HCT116 (cell line): ENCODE results near the gene VAV2. TPM values are rescaled to one million over a fixed set of nuclear protein-coding genes. Genes with fewer than 3 reads are reported as not detected.

Experiments used
- ATAC-seq: fragments of 200-7000 bp; cut with Tn5 transposase; 2 replicates; pipeline ENCODE4 v1.9.1; 2020; ENCODE audit warnings: mild to moderate bottlenecking, moderate library complexity
- BruUV-seq: library from RNA; stranded (reverse); fragments of 400-500 nt; replicated peaks from 2 replicates; lab custom pipeline; 2021; lab: Mats Ljungman, UMichigan
- CTCF ChIA-PET: fragments of 300-600 bp; sonication (Branson Sonifier 250); formaldehyde crosslinking; loops from one replicate; lab custom pipeline; 2021; ENCODE audit warnings: antibody characterized with exemption; lab: Charles Lee
- POLR2A ChIA-PET: fragments of 300-600, 350-600 bp; sonication (Branson Sonifier 250); formaldehyde crosslinking; loops from one replicate; lab custom pipeline; 2021; ENCODE audit warnings: antibody characterized with exemption; lab: Charles Lee
- RAD21 ChIA-PET, 2 experiments: fragments of 300-600 bp; sonication (Branson Sonifier 250); formaldehyde crosslinking; loops; one replicate each; lab custom pipeline; 2023; ENCODE audit warnings: low total read pairs in 2 of 2; ENCODE audit not compliant: uncharacterized antibody in 2 of 2, unreplicated experiment in 2 of 2, low non-redundant PET in 1 of 2; lab: Charles Lee
- DNase-seq: peaks from one replicate; pipeline ENCODE4 v3.0.0-alpha.2; 2010; ENCODE audit warnings: low read depth, low spot score
- H2AFZ ChIP-seq: fragments of 200-600 bp; shearing (Covaris generic), sonication (generic); 2 replicates; pipeline ENCODE4 v1.6.1; 2017; ENCODE audit warnings: low read depth, mixed run types, mixed read lengths, antibody characterized with exemption, low read length; ENCODE audit not compliant: poor library complexity, severe bottlenecking
- H3K27ac ChIP-seq: 2 replicates; pipeline ENCODE4 v1.5.1; 2012; ENCODE audit warnings: low read depth, low read length
- H3K27me3 ChIP-seq: fragments of 200-600 bp; sonication (generic); 2 replicates; pipeline ENCODE4 v1.6.1; 2016; ENCODE audit warnings: mixed run types, low read length, mixed read lengths; ENCODE audit not compliant: insufficient read depth
- H3K36me3 ChIP-seq, 2 experiments: fragments of 200-500 bp in 1 of 2; fragments of 200-600 bp in 1 of 2; sonication (Bioruptor generic) in 1 of 2; sonication (generic) in 1 of 2; 2 replicates each; pipeline versions ENCODE4 v1.5.1 to v1.6.1; 2014 to 2016; ENCODE audit warnings: low read length in 2 of 2, inconsistent platforms in 1 of 2, mixed read lengths in 1 of 2, mixed run types in 1 of 2; ENCODE audit not compliant: insufficient read depth in 2 of 2, control insufficient read depth in 1 of 2
- H3K4me1 ChIP-seq, 2 experiments: fragments of 200-600 bp in 1 of 2; sonication (generic) in 1 of 2; 2 replicates each; pipeline versions ENCODE4 v1.5.1 to v1.6.1; 2012 to 2017; ENCODE audit warnings: low read length in 2 of 2, inconsistent platforms in 1 of 2, mild to moderate bottlenecking in 1 of 2, mixed read lengths in 1 of 2, mixed run types in 1 of 2, moderate library complexity in 1 of 2; ENCODE audit not compliant: insufficient read depth in 2 of 2, control insufficient read depth in 1 of 2
- H3K4me2 ChIP-seq: fragments of 200-600 bp; sonication (generic); 2 replicates; pipeline ENCODE4 v1.6.1; 2017; ENCODE audit warnings: mixed run types, low read length, mixed read lengths
- H3K4me3 ChIP-seq, 2 experiments: fragments of 200-600 bp in 1 of 2; sonication (generic) in 1 of 2; replicated peaks in 1 of 2; 2 replicates each; pipeline ENCODE4 v1.5.1; 2011 to 2016; ENCODE audit warnings: low read length in 2 of 2, control low read depth in 1 of 2, low read depth in 1 of 2, mild to moderate bottlenecking in 1 of 2, mixed read lengths in 1 of 2, mixed run types in 1 of 2
- H3K79me2 ChIP-seq: fragments of 200-600 bp; sonication (generic); 2 replicates; pipeline ENCODE4 v1.6.1; 2017; ENCODE audit warnings: mild to moderate bottlenecking, mixed run types, low read length, moderate library complexity, mixed read lengths; ENCODE audit not compliant: insufficient read depth
- H3K9ac ChIP-seq: fragments of 200-600 bp; sonication (generic); 2 replicates; pipeline ENCODE4 v1.6.1; 2016; ENCODE audit warnings: low read length, mixed read lengths
- H3K9me2 ChIP-seq: fragments of 200-600 bp; sonication (generic), shearing (Covaris generic); 2 replicates; pipeline ENCODE4 v1.6.1; 2017; ENCODE audit warnings: mixed run types, mild to moderate bottlenecking, moderate library complexity; ENCODE audit not compliant: insufficient read depth
- H3K9me3 ChIP-seq, 2 experiments: fragments of 200-500 bp in 1 of 2; fragments of 200-600 bp in 1 of 2; sonication (Bioruptor generic) in 1 of 2; sonication (generic) in 1 of 2; 2 replicates each; pipeline ENCODE4 v1.6.1; 2014 to 2017; ENCODE audit warnings: low read length in 2 of 2, mixed read lengths in 2 of 2, inconsistent platforms in 1 of 2, low read depth in 1 of 2, mild to moderate bottlenecking in 1 of 2, mixed run types in 1 of 2, moderate library complexity in 1 of 2; ENCODE audit not compliant: control insufficient read depth in 1 of 2, insufficient read depth in 1 of 2
- H4K20me1 ChIP-seq: fragments of 200-600 bp; sonication (generic), shearing (Covaris generic); 2 replicates; pipeline ENCODE4 v1.6.1; 2017; ENCODE audit warnings: mixed run types, mild to moderate bottlenecking, moderate library complexity; ENCODE audit not compliant: insufficient read depth
- CBX3 ChIP-seq: IDR thresholded peaks from 2 replicates; pipeline ENCODE4 v1.6.1; 2012; ENCODE audit warnings: low read depth
- CEBPB ChIP-seq: IDR thresholded peaks from 2 replicates; pipeline ENCODE4 v1.6.1; 2012; ENCODE audit warnings: low read depth
- ELF1 ChIP-seq: IDR thresholded peaks from 2 replicates; pipeline ENCODE4 v1.6.1; 2012; ENCODE audit warnings: low read depth, borderline replicate concordance
- EZH2phosphoT487 ChIP-seq: fragments of 200-600 bp; IDR thresholded peaks from 2 replicates; pipeline ENCODE4 v1.6.1; 2018; ENCODE audit warnings: antibody characterized with exemption, borderline replicate concordance
- JUND ChIP-seq: IDR thresholded peaks from 2 replicates; pipeline ENCODE4 v1.6.1; 2012
- POLR2AphosphoS5 ChIP-seq: IDR thresholded peaks from 2 replicates; pipeline ENCODE4 v1.6.1; 2011; ENCODE audit warnings: mild to moderate bottlenecking, low read depth, low read length, moderate library complexity
- RAD21 ChIP-seq: IDR thresholded peaks from 2 replicates; pipeline ENCODE4 v1.6.1; 2012; ENCODE audit warnings: low read depth, mild to moderate bottlenecking
- SIN3A ChIP-seq: IDR thresholded peaks from 2 replicates; pipeline ENCODE4 v1.6.1; 2012; ENCODE audit warnings: low read depth
- SP1 ChIP-seq: IDR thresholded peaks from 2 replicates; pipeline ENCODE4 v1.6.1; 2012; ENCODE audit warnings: low read depth
- SRF ChIP-seq: IDR thresholded peaks from 2 replicates; pipeline ENCODE4 v1.6.1; 2012; ENCODE audit warnings: low read depth
- TCF7L2 ChIP-seq: IDR thresholded peaks from 2 replicates; pipeline ENCODE4 v1.7.0; 2011; ENCODE audit warnings: borderline replicate concordance, inconsistent platforms; ENCODE audit not compliant: insufficient read depth, insufficient read length; ENCODE audit errors: extremely low read depth
- ZFX ChIP-seq: fragments of 450-650 bp; IDR thresholded peaks from 2 replicates; pipeline ENCODE4 v1.6.1; 2017
- intact Hi-C: fragments of 100-400 bp; cut with micrococcal nuclease; formaldehyde crosslinking; loops from 2 replicates; pipeline ENCODE4 v1.10.0; 2022
- total RNA-seq: library from RNA; stranded (reverse); gene quantifications from one replicate; pipeline ENCODE4 v1.2.1, GENCODE V29; 2021; ENCODE audit not compliant: unreplicated experiment
- TF ChIP-seq, protein P1 (sequence below), 3 experiments: fragments of 200-600 bp in 1 of 3; sonication (generic) in 1 of 3; IDR thresholded peaks in 2 of 3; conservative IDR thresholded peaks in 1 of 3; 2 replicates each; pipeline ENCODE4 v1.5.1; 2012 to 2017; ENCODE audit warnings: low read depth in 2 of 3, low read length in 2 of 3, antibody characterized with exemption in 1 of 3, borderline replicate concordance in 1 of 3, control low read depth in 1 of 3, mild to moderate bottlenecking in 1 of 3, mixed read lengths in 1 of 3, mixed run types in 1 of 3, moderate library complexity in 1 of 3; ENCODE audit not compliant: insufficient read depth in 1 of 3
- TF ChIP-seq, protein P2 (sequence below): IDR thresholded peaks from 2 replicates; pipeline ENCODE4 v1.6.1; 2012

Gene VAV2
- total RNA-seq, 1 experiment from 2014 or later: 33.2 TPM

GRCh38 chr9:133980864-133981588 is 11.1 kb downstream of the VAV2 start:
- Histone ChIP-seq H3K4me1 (no peaks in the 10 kb centered on the region), H3K9me3 (no peaks in the 10 kb centered on the region), H3K27ac (no peak overlapping the region), H3K27me3 (no peaks in the 10 kb centered on the region), H2AFZ (no peak overlapping the region), H3K79me2 (peaks cover 92% of the 10 kb centered on the region), H4K20me1 (no peaks in the 10 kb centered on the region), H3K9ac (no peak overlapping the region), H3K9me2 (no peaks in the 10 kb centered on the region), H3K4me2 (no peak overlapping the region), H3K4me3 (no peak overlapping the region), H3K36me3 (no peaks in the 10 kb centered on the region)
- POLR2A ChIA-PET: no interaction called here
- no TSS peak for BruUV-seq
- no peak for TF ChIP-seq CEBPB
- ATAC-seq (no peak), DNase-seq (no peak)
- RAD21 ChIA-PET: no interaction called here
- CTCF ChIA-PET: no interaction called here
- intact Hi-C loops: no loop called here

DNA sequence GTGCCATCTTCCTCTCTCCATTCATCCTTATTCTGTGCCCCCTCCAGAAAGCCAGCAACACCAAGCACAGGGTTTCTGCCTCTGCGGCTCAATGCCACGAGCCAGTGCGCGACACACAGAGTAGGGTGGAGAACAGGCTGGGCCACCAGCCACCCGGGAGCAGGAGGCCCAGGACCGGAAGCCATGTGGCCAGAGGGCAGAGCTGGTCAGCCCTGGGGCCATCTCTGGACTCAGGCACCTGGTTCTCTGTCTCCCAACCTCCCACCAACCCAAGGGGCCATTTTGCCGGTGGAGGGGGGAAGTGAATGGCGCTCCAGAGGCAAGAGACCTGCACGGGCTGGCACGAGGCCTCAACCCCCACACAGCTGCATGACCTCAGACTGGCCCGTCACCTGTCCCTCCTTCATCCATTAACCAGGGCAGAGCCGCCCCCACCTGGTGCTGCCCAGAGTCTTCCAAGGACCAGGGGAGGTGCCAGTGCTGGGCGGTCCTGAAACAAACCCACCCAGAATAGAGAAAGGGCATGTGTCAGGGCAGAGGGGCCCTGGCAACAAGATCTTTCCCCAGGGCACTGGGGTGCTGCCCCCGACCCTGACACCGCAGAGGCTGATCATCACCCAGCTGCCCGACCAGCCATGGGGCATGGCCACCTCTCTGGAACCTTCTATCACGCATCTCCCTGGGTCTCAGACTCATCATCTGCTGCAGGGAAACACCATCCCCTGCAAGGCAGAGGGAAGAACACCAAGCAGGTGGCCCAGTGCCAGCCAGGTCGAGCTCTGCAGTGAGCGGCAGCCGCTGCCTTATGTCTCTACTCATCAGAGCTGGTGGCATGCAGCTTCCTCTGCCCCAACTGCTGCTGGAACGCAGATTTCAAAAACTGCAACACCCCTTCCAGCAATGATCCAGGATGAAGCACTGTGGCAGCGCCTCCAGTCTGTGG is 11.9 kb downstream of the VAV2 start:
- BruUV-seq: no TSS peak
- CTCF ChIA-PET: no interaction called here
- Histone ChIP-seq H3K27ac (no peak overlapping the region), H3K9me3 (no peaks in the 10 kb centered on the region), H3K27me3 (no peaks in the 10 kb centered on the region), H2AFZ (no peak overlapping the region), H3K9me2 (no peaks in the 10 kb centered on the region), H3K36me3 (no peaks in the 10 kb centered on the region)
- ATAC-seq: no peak
- DNase-seq: no peak
- TF ChIP-seq ELF1: no peak
- TF ChIP-seq SRF: no peak
- no peak for TF ChIP-seq JUND
- no peak for TF ChIP-seq ZFX
- TF ChIP-seq, protein P1, sequence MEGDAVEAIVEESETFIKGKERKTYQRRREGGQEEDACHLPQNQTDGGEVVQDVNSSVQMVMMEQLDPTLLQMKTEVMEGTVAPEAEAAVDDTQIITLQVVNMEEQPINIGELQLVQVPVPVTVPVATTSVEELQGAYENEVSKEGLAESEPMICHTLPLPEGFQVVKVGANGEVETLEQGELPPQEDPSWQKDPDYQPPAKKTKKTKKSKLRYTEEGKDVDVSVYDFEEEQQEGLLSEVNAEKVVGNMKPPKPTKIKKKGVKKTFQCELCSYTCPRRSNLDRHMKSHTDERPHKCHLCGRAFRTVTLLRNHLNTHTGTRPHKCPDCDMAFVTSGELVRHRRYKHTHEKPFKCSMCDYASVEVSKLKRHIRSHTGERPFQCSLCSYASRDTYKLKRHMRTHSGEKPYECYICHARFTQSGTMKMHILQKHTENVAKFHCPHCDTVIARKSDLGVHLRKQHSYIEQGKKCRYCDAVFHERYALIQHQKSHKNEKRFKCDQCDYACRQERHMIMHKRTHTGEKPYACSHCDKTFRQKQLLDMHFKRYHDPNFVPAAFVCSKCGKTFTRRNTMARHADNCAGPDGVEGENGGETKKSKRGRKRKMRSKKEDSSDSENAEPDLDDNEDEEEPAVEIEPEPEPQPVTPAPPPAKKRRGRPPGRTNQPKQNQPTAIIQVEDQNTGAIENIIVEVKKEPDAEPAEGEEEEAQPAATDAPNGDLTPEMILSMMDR (IDR thresholded peaks at IDR 0.05 in 2 of 3, conservative IDR thresholded peaks at IDR 0.05 in 1 of 3; ENCODE audit: borderline replicate concordance in 1 of 3, insufficient read depth in 1 of 3, low read depth in 2 of 3, low read length in 2 of 3): no peak
- TF ChIP-seq RAD21: no peak
- TF ChIP-seq TCF7L2: no peak
- no peak for TF ChIP-seq CBX3
- TF ChIP-seq, protein P2, sequence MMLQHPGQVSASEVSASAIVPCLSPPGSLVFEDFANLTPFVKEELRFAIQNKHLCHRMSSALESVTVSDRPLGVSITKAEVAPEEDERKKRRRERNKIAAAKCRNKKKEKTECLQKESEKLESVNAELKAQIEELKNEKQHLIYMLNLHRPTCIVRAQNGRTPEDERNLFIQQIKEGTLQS: no peak
- no peak for TF ChIP-seq SP1
- TF ChIP-seq EZH2phosphoT487: no peak
- no peak for TF ChIP-seq SIN3A
- no peak for TF ChIP-seq POLR2AphosphoS5
- TF ChIP-seq, all 23 proteins: peak for 0
- H3K4me1 ChIP-seq: no peaks in the 10 kb centered on the region
- intact Hi-C loops: no loop called here
- no peaks in the 10 kb centered on the region for H4K20me1 ChIP-seq
- H3K9ac ChIP-seq: no peak overlapping the region
- POLR2A ChIA-PET: no interaction called here
- peaks cover 92% of the 10 kb centered on the region for H3K79me2 ChIP-seq
- H3K4me2 ChIP-seq: no peak overlapping the region
- RAD21 ChIA-PET: no interaction called here
- H3K4me3 ChIP-seq: no peak overlapping the region
